GM12875 (cell line): ENCODE data around the gene TARDBP.
"Not testable (repeated sequence)": the region's sequence is repeated elsewhere in the genome, so short reads cannot be mapped to it uniquely, and the experiment has no call there.

Source experiments
- H3K4me3 ChIP-seq: one replicate; pipeline ENCODE4 v1.5.1; 2011; ENCODE audit warnings: low read depth, low read length, control low read depth
- TF ChIP-seq, protein P1 (sequence below): IDR thresholded peaks from 2 replicates; pipeline ENCODE4 v1.5.1; 2011; ENCODE audit warnings: low read depth, mild to moderate bottlenecking, control low read depth, inconsistent platforms, low read length, moderate library complexity, borderline replicate concordance; ENCODE audit not compliant: insufficient read depth

TARDBP gene

DNA sequence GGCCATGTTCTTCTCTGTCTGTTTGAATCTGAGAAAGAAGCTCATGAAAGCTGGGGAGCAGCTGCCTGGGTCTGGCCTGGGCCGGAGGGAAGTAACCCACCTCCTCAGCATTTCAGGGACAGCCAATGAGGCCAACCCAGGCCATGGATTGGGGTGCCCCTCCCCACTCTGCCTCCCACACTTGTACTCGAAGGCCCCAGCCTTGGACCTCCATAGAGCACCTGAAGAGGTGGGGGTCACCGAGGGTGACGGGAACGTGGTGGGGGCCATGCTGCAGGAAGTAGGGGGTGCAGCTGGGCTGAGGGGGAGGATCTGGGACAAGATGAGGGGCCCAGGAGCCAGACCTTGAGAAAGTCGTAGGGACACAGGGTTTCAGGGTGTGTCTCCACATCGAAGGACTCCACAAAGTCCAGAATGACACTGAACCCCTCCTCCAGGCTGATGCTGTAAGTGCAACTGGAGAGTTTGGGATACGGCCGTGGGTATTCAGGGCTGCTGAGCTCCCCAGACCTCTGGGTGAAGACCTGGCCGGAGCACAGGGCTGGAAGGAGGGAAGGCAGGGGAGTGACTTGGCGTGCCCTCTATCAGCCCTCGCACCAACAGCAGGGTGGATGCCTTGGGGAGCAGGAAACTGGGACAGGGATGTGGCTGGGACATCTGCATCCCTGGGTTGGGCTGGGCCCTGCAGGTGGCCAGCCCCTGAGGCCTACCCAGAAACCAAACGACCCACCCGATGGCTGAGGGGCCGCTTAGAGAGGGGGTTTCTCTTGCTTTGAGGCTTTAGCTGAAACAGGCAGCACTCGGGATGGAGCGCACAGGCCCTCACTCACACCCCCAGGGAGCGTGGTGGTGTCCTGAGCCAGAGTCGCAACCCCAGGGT is 30.8 kb downstream of the TARDBP start:
- H3K4me3 ChIP-seq = no peak overlapping the region
- TF ChIP-seq, protein P1, sequence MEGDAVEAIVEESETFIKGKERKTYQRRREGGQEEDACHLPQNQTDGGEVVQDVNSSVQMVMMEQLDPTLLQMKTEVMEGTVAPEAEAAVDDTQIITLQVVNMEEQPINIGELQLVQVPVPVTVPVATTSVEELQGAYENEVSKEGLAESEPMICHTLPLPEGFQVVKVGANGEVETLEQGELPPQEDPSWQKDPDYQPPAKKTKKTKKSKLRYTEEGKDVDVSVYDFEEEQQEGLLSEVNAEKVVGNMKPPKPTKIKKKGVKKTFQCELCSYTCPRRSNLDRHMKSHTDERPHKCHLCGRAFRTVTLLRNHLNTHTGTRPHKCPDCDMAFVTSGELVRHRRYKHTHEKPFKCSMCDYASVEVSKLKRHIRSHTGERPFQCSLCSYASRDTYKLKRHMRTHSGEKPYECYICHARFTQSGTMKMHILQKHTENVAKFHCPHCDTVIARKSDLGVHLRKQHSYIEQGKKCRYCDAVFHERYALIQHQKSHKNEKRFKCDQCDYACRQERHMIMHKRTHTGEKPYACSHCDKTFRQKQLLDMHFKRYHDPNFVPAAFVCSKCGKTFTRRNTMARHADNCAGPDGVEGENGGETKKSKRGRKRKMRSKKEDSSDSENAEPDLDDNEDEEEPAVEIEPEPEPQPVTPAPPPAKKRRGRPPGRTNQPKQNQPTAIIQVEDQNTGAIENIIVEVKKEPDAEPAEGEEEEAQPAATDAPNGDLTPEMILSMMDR = no peak

DNA sequence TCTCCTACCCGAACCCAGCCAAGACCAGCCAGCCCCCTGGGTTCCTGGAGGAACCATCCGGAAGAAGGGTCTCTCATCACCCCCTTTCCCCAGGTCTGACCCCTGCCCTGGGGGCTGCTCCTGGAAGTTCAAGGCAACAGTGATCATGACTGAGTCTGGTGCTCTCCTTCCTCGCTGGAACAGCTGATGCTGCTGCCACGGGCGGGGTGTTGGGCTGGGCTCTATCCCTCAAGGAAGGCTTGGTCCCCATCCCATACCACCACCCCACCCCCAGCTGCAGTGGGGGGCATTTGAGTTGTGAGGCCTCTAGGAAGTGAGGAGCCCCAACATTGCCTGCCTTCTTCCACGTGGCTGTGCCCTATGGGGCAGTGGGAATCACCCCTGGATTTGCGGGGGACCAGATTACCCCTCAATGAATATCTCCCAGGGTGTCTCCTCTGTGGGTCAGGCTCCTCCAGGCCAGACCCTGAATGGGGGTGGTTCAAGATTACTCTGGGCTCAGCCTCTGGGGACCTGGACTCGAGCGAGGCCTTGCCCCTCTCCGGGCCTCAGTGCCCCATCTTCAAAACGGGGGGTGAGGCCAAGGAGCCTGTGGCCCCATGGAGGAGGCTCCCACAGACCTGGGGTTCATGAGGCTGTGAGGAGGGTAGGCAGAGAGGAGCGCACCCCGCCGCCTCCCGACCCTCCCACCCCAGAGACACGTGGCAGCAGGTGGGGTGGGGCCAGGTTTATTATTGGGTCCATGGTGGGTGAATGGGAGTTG is 31.8 kb downstream of the TARDBP start:
- H3K4me3 ChIP-seq = no peak overlapping the region
- TF ChIP-seq, protein P1 = no peak

DNA sequence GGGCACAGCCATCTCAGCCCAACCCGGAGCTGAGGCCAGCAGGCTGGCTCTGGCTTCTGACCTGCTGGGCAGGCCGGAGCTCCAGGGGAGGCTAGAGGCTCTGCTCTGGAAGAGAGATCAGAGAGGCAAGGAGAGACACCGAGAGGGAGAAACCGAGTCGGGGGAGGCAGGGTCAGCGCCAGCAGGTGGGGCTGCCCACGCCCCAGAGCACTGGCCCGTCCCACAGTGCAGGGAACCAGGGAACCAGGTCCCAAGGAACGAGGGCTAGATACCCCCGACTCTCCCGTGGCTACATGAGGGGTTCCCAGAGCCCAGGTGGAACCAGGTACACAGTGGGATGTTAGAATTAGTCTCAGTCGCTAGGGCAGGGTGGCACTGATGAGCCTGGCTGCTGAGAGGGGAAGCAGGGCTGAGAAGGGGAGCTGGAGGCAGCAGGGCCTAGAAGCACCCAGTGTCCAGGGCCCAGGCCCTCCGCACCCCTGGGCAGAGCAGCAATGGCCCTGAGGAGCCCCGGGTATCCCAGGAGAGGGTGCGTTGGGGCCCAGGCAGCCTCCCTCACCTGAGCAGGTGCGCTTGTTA is 32.5 kb downstream of the TARDBP start:
- no peak overlapping the region for H3K4me3 ChIP-seq
- TF ChIP-seq, protein P1 = no peak

DNA sequence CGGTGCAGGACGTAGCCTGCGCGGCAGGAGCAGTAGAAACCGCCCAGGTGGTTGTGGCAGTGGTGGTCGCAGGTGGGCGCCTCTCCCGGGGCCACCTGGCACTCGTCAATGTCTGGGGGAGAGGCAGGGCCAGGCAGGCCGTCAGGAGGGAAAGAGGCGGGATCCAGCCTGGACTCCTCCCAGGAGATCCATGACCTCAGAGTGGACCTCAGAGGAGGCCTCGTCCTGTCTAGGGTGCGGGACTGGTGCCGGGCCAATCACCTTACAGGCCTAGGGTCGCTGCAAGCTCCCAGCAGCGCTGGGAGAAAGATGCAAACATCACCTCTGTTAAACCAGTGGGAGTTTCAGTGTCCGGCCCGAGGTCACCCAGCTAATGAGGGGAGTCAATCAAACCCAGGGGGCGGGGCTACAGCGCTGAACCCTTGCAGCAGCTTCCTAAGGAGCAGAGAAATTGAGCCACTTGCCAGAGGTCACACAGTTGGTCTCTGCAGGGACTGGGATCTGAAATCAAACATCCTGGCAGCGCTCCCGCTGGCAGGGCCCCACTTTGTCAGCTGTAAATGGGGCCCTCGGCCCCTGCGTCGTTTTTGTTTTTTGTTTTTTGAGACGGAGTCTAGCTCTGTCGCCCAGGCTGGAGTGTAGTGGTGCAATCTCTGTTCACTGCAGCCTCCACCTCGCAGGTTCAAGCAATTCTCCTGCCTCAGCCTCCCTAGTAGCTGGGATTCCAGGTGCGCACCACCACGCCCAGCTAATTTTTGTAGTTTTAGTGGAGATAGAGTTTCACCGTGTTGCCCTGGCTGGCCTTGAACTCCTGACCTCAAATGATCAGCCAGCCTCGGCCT is 33.2 kb downstream of the TARDBP start:
- no peak overlapping the region for H3K4me3 ChIP-seq

DNA sequence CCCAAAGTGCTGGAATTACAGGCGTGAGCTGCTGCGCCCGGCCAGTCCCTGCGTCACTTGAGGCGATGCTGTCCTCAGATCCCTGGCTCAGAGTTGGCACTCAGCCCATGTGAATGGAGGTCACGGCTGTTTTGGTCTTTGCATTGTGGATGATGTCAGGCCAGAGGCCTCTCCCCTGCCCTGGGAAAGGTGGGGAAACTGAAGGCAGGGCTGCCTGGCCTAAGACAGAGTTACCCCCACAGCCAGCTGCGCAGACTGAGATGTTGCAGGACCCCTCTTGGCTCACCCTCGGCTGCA is 33.8 kb downstream of the TARDBP start:
- no peak overlapping the region for H3K4me3 ChIP-seq
- TF ChIP-seq, protein P1 = no peak

More for the DNA sequence above, 33.2 kb downstream of the TARDBP start:
- TF ChIP-seq, protein P1 = no peak

DNA sequence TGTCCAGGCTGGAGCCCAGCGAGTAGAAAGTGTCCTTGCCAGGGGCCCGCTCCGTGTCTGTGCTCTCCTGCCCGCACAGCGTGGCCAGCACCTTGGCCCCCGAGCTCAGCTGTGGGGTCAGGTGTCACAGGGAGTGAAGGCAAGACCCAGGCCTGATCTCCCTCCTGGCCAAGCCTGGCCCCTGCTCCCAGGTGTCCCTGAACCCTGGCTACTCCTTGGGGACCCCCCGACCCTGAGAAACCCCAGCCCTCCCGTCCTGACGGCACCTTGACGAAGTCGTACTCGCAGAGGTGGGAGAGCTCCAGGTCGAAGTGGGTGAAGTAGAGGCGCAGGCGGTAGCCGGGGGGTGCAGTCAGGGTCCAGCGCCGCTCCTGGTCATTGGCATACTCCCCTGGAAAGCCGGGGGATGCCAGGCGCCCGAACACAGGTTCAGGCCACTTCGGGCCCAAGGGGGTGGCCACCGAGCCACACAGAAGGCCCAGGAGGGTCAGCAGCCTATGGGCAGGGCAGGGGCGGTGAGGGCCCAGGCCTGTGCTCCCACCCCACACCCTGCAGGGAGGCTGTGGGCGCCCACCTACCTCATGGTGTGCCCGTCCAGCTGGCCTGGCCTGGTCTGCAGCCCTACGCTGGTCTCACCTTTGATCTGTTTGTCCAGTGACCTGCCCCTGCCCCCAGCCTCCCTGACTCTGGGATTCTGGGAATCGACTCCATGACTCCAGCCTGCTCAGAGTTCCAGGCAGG is 34.3 kb downstream of the TARDBP start, which contains the start of gene MASP2:
Gene MASP2 (minus strand): TSS at position 615 of the 741 bp plus-strand sequence. CDS start 32 bp downstream, at position 583.
- H3K4me3 ChIP-seq = no peak within 1 kb of the TSS
- TF ChIP-seq, protein P1 = no peak

DNA sequence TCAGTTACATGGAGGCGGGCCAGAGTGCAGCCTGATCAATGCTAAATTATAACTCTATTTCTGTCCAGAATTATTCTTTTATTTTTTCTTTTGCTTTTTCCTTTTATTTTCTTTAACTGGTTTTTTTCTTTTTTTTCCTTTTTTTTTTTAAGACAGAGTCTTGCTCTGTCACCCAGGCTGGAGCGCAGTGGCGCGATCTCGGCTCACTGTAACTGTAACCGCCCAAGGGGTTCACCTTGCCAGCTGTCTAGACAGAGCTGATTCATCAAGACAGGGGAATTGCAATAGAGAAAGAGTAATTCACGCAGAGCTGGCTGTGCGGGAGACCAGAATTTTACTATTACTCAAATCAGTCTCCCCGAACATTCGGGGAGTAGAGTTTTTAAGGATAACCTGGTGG is 38.7 kb downstream of the TARDBP start:
- not testable (repeated sequence) for H3K4me3 ChIP-seq
